Measurements from ENCODE around the gene DTWD2.

GRCh38 chr5:119031011-119031886 lies 42.9 kb upstream of the DTWD2 start:
- TF ChIP-seq, protein P1, sequence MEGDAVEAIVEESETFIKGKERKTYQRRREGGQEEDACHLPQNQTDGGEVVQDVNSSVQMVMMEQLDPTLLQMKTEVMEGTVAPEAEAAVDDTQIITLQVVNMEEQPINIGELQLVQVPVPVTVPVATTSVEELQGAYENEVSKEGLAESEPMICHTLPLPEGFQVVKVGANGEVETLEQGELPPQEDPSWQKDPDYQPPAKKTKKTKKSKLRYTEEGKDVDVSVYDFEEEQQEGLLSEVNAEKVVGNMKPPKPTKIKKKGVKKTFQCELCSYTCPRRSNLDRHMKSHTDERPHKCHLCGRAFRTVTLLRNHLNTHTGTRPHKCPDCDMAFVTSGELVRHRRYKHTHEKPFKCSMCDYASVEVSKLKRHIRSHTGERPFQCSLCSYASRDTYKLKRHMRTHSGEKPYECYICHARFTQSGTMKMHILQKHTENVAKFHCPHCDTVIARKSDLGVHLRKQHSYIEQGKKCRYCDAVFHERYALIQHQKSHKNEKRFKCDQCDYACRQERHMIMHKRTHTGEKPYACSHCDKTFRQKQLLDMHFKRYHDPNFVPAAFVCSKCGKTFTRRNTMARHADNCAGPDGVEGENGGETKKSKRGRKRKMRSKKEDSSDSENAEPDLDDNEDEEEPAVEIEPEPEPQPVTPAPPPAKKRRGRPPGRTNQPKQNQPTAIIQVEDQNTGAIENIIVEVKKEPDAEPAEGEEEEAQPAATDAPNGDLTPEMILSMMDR (IDR thresholded peaks at IDR 0.05): no peak
- no peak for TF ChIP-seq POLR2A (IDR thresholded peaks at IDR 0.05)

Measured in gastroesophageal sphincter (tissue), 3 donors.